ENCODE results near the gene TMC1. TPM values are rescaled to one million over a fixed set of nuclear protein-coding genes. Genes with fewer than 3 reads are reported as not detected.

TMC1 gene
- total and polyA plus RNA-seq, 2 of the 13 experiments (the other 11 are each of a cell fraction or from before 2014, with no cell fraction given) = 0.02 to 0.03 TPM

GRCh38 chr9:72636621-72637020 is 115.2 kb downstream of the TMC1 start:
- no peak overlapping the region for H3K9ac ChIP-seq (ENCODE audit: insufficient read depth, low read depth, low read length)
- no peak overlapping the region for H3K4me2 ChIP-seq (ENCODE audit: low read depth, low read length)
- H4K20me1 ChIP-seq (ENCODE audit: insufficient read depth, low read length) = no peaks in the 10 kb centered on the region
- FAIRE-seq = no peak
- no peak for ATAC-seq
- H3K27ac ChIP-seq (ENCODE audit: extremely low read length, insufficient read depth, low read length) = no peak overlapping the region
- no peaks in the 10 kb centered on the region for H3K4me1 ChIP-seq (ENCODE audit: insufficient read depth, low read length)
- DNase-seq (ENCODE audit: low spot score) = no peak
- ChIA-PET POLR2A (no interaction called here), CTCF (ENCODE audit: low intra/inter-chr PET ratio, low total read pairs) (no interaction called here)
- no peaks in the 10 kb centered on the region; a peak in 1 of 5 replicates for H3K27me3 ChIP-seq (ENCODE audit: control insufficient read depth in 1 of 2, insufficient read depth in 2 of 2, low read length in 2 of 2)
- WGBS (ENCODE audit: low lambda C conversion rate) = 2% methylated on average over 3 of the region's 3 CpGs
- no peak overlapping the region for H2AFZ ChIP-seq (ENCODE audit: low read length)
- no peaks in the 10 kb centered on the region for H3K79me2 ChIP-seq (ENCODE audit: insufficient read depth, low read length)
- H3K9me3 ChIP-seq (ENCODE audit: low read length) = no peaks in the 10 kb centered on the region
- in situ Hi-C loops (cut with HindIII; ENCODE audit: extremely low pct_ligation_motif_present, low pct_unique_long_range_greater_than_20kb) (no loop called here), intact Hi-C loops (cut with micrococcal nuclease; ENCODE audit: unreplicated experiment) (no loop called here)
- no peaks in the 10 kb centered on the region for H3K36me3 ChIP-seq (replicated peaks in 1 of 2; ENCODE audit: control insufficient read depth in 1 of 2, insufficient read depth in 2 of 2, low read length in 2 of 2)
- no peak overlapping the region for H3K4me3 ChIP-seq (replicated peaks in 1 of 3; ENCODE audit: insufficient read depth in 1 of 3, low read depth in 2 of 3, low read length in 3 of 3)
- BruUV-seq (replicated peaks) = no TSS peak
- TF ChIP-seq NR2F2 (IDR thresholded peaks at IDR 0.05; ENCODE audit: borderline replicate concordance, low read depth) (no peak), DMAP1 (CRISPR knock-in tag; IDR thresholded peaks at IDR 0.05) (no peak)

DNA sequence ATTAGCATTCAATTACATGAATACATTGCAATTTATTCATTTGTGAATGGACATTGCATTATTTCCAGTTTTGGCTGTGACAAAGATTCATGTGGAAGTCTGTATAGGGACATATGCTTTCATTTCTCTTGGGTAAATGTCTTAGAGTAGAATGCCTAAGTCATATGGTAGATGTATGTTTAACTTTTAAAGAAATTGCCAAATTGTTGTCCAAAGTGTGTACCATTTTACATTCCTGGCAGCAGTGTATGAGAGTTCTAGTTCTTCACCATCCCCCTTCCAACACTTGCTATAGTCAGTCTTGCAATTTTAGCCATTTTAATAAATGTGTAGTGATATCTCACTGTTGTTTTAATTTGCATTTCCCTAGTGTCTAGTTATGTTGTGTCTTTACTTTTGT is 122.2 kb downstream of the TMC1 start:
- no peak overlapping the region for H3K9ac ChIP-seq (ENCODE audit: insufficient read depth, low read depth, low read length)
- no peak for FAIRE-seq
- CTCF ChIA-PET (ENCODE audit: low intra/inter-chr PET ratio, low total read pairs) = no interaction called here
- POLR2A ChIA-PET = no interaction called here
- no peaks in the 10 kb centered on the region for H3K27me3 ChIP-seq (ENCODE audit: control insufficient read depth in 1 of 2, insufficient read depth in 2 of 2, low read length in 2 of 2)
- no peaks in the 10 kb centered on the region for H3K4me1 ChIP-seq (ENCODE audit: insufficient read depth, low read length)
- no peak overlapping the region for H3K27ac ChIP-seq (ENCODE audit: extremely low read length, insufficient read depth, low read length)
- no peaks in the 10 kb centered on the region for H3K9me3 ChIP-seq (ENCODE audit: low read length)
- TF ChIP-seq SMC3 (IDR thresholded peaks at IDR 0.05; ENCODE audit: low read length) (no peak), ZNF7 (CRISPR knock-in tag; IDR thresholded peaks at IDR 0.05) (0 out of 2 replicates have a peak, but pooled peaks have one; percentile 57), ZNF83 (CRISPR knock-in tag; IDR thresholded peaks at IDR 0.05; ENCODE audit: borderline replicate concordance) (no peak)
- no peaks in the 10 kb centered on the region for H4K20me1 ChIP-seq (ENCODE audit: insufficient read depth, low read length)
- no peak overlapping the region for H3K4me2 ChIP-seq (ENCODE audit: low read depth, low read length)
- no peak for ATAC-seq
- in situ Hi-C loops (cut with HindIII; ENCODE audit: extremely low pct_ligation_motif_present, low pct_unique_long_range_greater_than_20kb) = no loop called here
- intact Hi-C loops (cut with micrococcal nuclease; ENCODE audit: unreplicated experiment) = no loop called here
- no peak overlapping the region for H2AFZ ChIP-seq (ENCODE audit: low read length)
- H3K4me3 ChIP-seq (replicated peaks in 1 of 3; ENCODE audit: insufficient read depth in 1 of 3, low read depth in 2 of 3, low read length in 3 of 3) = no peak overlapping the region
- H3K79me2 ChIP-seq (ENCODE audit: insufficient read depth, low read length) = no peaks in the 10 kb centered on the region
- H3K36me3 ChIP-seq (replicated peaks in 1 of 2; ENCODE audit: control insufficient read depth in 1 of 2, insufficient read depth in 2 of 2, low read length in 2 of 2) = no peaks in the 10 kb centered on the region
- DNase-seq (ENCODE audit: low spot score) = no peak
- no TSS peak for BruUV-seq (replicated peaks)

All from HepG2 (cell line).